ENCODE results near the gene DEFB131B. TPM values are rescaled to one million over a fixed set of nuclear protein-coding genes. Genes with fewer than 3 reads are reported as not detected.
A peak's percentile ranks its signal among the peaks of the same experiment; 100 is the strongest.
"Not testable (repeated sequence)": the region's sequence is repeated elsewhere in the genome, so short reads cannot be mapped to it uniquely, and the experiment has no call there.

DEFB131B gene
- total and polyA plus RNA-seq, 2 of the 8 experiments (the other 6 are each of a cell fraction or from before 2014, with no cell fraction given): not detected

GRCh38 chr11:71889181-71889872 is 11.1 kb downstream of the DEFB131B start:
- H3K79me1 ChIP-seq (ENCODE audit: low read depth, low read length); H2BK5ac ChIP-seq (ENCODE audit: low read depth, low read length); H3K9me3 ChIP-seq (ENCODE audit: insufficient read depth in 2 of 2, low read depth in 1 of 2, low read length in 1 of 2); H2BK120ac ChIP-seq (replicated peaks; ENCODE audit: low read depth, low read length); H3K27ac ChIP-seq (ENCODE audit: low read depth, low read length); H4K5ac ChIP-seq (ENCODE audit: insufficient read length, low read depth, low read length); H2AK5ac ChIP-seq (ENCODE audit: low read depth, low read length); H3K79me2 ChIP-seq (ENCODE audit: control insufficient read depth in 1 of 2, insufficient read depth in 2 of 2, low read length in 2 of 2); H4K8ac ChIP-seq (ENCODE audit: extremely low read depth, insufficient read depth, low read length); H2BK15ac ChIP-seq (ENCODE audit: low read length); POLR2A ChIA-PET (ENCODE audit: partially characterized antibody); FAIRE-seq; H2AFZ ChIP-seq (ENCODE audit: low read length); H3K18ac ChIP-seq (ENCODE audit: extremely low read depth, low read length); H4K20me1 ChIP-seq (replicated peaks in 1 of 2; ENCODE audit: control insufficient read depth in 1 of 2, insufficient read depth in 2 of 2, low read length in 2 of 2); H3K36me3 ChIP-seq (ENCODE audit: control insufficient read depth in 2 of 4, insufficient read depth in 4 of 4, low read length in 3 of 4); DNase-seq (ENCODE audit: low read depth in 1 of 2, low spot score in 2 of 2); H3K4me2 ChIP-seq (ENCODE audit: insufficient read depth in 1 of 2, low read depth in 2 of 2, low read length in 2 of 2); H3K9ac ChIP-seq (replicated peaks in 1 of 4; ENCODE audit: extremely low read depth in 1 of 4, low read depth in 3 of 4, low read length in 3 of 4); H3K27me3 ChIP-seq (replicated peaks in 1 of 4; ENCODE audit: control insufficient read depth in 3 of 4, extremely low read depth in 1 of 4, insufficient read depth in 3 of 4, low read length in 3 of 4); H3K56ac ChIP-seq (replicated peaks; ENCODE audit: insufficient read length, low read depth, low read length); H4K91ac ChIP-seq (replicated peaks; ENCODE audit: insufficient read length, low read length); H3K4ac ChIP-seq (replicated peaks; ENCODE audit: insufficient read length, low read depth, low read length); H3K23ac ChIP-seq (ENCODE audit: insufficient read length); H3K4me3 ChIP-seq (ENCODE audit: extremely low read depth in 1 of 4, insufficient read depth in 2 of 4, low read depth in 3 of 4, low read length in 4 of 4); H2BK20ac ChIP-seq (ENCODE audit: low read length); H2BK12ac ChIP-seq (ENCODE audit: low read depth, low read length); H3K14ac ChIP-seq (ENCODE audit: insufficient read length); H3K4me1 ChIP-seq (replicated peaks in 1 of 4; ENCODE audit: control insufficient read depth in 3 of 4, insufficient read depth in 4 of 4, low read length in 3 of 4); H3K23me2 ChIP-seq (ENCODE audit: low read depth, low read length): not testable (repeated sequence)
- CTCF ChIA-PET (ENCODE audit: partially characterized antibody): interaction anchor here (1.1 kb wide), 1 partner anchor 22 kb away, joined by 3 read pairs; no protein-coding TSS in a partner anchor
- 84% methylated on average over 13 of the region's 14 CpGs; no CpG with 5 or more reads in 1 of the 2 experiments for WGBS, 2 experiments (ENCODE audit: extremely low coverage in 1 of 2, insufficient coverage in 1 of 2, insufficient read length in 1 of 2, insufficient replicate concordance in 2 of 2, low coverage in 1 of 2, low lambda C conversion rate in 2 of 2, missing lambda C conversion rate in 1 of 2)
- TF ChIP-seq MAX (IDR thresholded peaks at IDR 0.05) (peak; percentile 52), E2F6 (IDR thresholded peaks at IDR 0.05) (peak; percentile 42; the same call in 1 of the 2 replicates)
